Lower lobe of right lung (tissue), 2 donors: ENCODE data around the gene SPNS2. TPM values are rescaled to one million over a fixed set of nuclear protein-coding genes. Genes with fewer than 3 reads are reported as not detected.

Source experiments
- ATAC-seq, 2 donors: fragments of 200-7000 bp; cut with Tn5 transposase; one replicate each; pipeline ENCODE4 v1.9.1; 2020 to 2022; ENCODE audit warnings: mild to moderate bottlenecking in 2 of 2, moderate library complexity in 2 of 2
- DNase-seq: peaks from one replicate; pipeline ENCODE4 v3.0.0-alpha.2; 2020
- H3K27ac ChIP-seq: fragments of 200-600 bp; one replicate; pipeline ENCODE4 v1.8.0; 2022
- H3K27me3 ChIP-seq: fragments of 200-600 bp; one replicate; pipeline ENCODE4 v1.8.0; 2022; ENCODE audit warnings: low read depth
- H3K36me3 ChIP-seq: fragments of 200-600 bp; one replicate; pipeline ENCODE4 v1.8.0; 2022; ENCODE audit warnings: mild to moderate bottlenecking
- H3K4me1 ChIP-seq: fragments of 200-600 bp; one replicate; pipeline ENCODE4 v1.8.0; 2022
- H3K4me3 ChIP-seq: fragments of 200-600 bp; one replicate; pipeline ENCODE4 v1.8.0; 2022; ENCODE audit warnings: mild to moderate bottlenecking
- H3K9me3 ChIP-seq: fragments of 200-600 bp; one replicate; pipeline ENCODE4 v1.8.0; 2022
- CTCF ChIP-seq: fragments of 200-600 bp; IDR thresholded peaks from one replicate; pipeline ENCODE4 v1.8.0; 2022; ENCODE audit warnings: antibody characterized with exemption, mild to moderate bottlenecking
- intact Hi-C: fragments of 100-400 bp; cut with DNase I; formaldehyde crosslinking; loops from one replicate; pipeline ENCODE4 v1.11.0; 2022
- total RNA-seq: library from RNA; stranded (reverse); fragmentation: NEBNext Ultra II Directional; extraction: Animal tissue kit (Norgen Biotek cat#: 25700); gene quantifications from one replicate; pipeline ENCODE4 v1.2.1, GENCODE V29; 2021
- donor health status: DM: no; HTN: yes; CAD: no; lungs with severe emphysema.

The SPNS2 gene
- total RNA-seq, 1 donor from 2014 or later = 42.0 TPM

DNA sequence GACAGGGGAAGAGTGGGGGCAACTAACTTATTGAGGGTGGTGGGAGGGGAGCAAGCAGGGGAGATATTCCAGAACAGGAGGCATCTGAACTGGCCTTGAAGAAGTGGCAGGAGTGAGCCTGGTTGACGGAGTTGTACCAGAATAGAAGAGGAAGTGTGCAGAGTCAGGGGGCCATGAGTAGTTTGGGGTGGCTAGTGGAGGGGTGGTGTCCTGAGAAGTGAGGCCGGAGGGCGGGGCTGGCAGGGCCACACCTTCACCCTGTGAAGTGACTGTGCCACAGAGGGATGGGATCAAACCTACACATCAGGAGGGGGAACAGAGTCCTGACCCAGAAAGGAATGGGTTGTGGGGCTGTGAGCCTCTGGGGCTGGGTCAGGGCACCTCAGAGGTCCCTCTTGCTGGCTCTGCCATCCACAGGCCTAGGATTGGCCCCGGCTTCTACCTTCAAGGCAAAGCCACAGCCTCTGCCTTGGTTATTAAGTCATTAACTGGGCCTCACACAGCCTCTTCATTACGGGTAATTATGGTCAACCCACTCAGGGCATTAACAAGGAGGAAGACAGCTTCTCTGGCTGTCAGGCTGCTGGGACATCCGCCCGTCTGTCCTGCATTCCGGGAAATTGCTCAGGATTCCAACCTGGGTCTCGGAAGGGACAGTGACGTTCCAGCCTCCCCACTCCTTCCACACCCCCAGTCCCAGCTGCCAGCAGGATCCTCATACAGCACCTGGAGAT, 12.7 kb downstream of the SPNS2 start:
- H3K27me3 ChIP-seq = no peaks in the 10 kb centered on the region
- DNase-seq = no peak
- intact Hi-C loops = no loop called here
- no peak for TF ChIP-seq CTCF
- peaks cover 98% of the 10 kb centered on the region for H3K4me1 ChIP-seq
- ATAC-seq = no peak
- H3K36me3 ChIP-seq = no peaks in the 10 kb centered on the region
- peak overlapping the region; percentile 76 for H3K27ac ChIP-seq
- no peaks in the 10 kb centered on the region for H3K9me3 ChIP-seq
- H3K4me3 ChIP-seq = no peak overlapping the region

DNA sequence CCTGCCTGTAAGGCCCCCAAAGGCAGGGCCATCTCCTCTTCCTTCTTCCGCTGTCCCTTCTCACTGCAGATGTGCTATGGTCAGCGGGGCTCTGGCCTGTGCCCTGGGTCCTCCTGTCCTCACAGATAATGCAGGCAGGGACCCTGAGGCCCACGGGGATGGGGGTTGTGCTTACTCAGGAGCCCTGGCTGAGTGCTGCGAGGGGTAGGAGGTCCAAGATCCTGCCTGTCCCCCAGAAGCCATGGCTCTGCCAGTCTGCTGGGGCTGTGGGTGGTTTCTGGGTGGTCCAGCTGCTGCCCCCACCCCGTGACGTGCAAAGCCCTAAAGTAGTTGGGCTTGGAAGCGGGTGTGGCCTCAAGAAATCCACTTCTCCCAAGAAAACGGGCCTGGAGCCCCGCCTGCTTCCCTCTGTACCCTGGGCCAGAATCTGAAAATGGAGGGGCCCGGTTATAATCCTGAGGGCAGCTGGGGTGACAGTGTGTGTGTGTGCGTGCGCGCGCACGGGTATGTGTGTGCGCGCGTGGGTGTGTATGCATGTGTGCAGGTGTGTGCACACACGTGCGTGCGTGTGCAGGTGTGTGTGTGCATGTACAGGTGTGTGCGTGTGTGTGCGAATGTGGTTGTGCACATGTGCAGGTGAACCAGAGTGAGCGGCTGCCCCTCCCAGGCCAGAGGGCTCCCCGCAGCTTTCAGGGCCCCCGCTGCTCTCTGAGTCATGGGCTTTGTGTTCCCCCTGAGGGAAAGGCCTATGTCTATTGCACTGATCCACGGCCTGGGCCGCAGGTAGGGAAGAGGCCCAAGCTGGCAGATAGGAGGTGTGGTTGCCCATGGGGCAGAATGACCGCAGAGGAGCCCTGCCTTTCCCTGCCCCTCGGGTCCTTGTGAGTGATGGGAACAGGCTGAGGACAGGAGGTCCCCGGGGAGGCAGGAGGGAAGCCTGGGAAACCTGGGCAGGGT, 13.8 kb downstream of the SPNS2 start:
- Histone ChIP-seq H3K4me1 (peaks cover 90% of the 10 kb centered on the region), H3K27ac (no peak overlapping the region), H3K4me3 (no peak overlapping the region), H3K27me3 (no peaks in the 10 kb centered on the region), H3K9me3 (no peaks in the 10 kb centered on the region), H3K36me3 (no peaks in the 10 kb centered on the region)
- intact Hi-C loops = no loop called here
- no peak for TF ChIP-seq CTCF
- DNase-seq (no peak), ATAC-seq (no peak)

DNA sequence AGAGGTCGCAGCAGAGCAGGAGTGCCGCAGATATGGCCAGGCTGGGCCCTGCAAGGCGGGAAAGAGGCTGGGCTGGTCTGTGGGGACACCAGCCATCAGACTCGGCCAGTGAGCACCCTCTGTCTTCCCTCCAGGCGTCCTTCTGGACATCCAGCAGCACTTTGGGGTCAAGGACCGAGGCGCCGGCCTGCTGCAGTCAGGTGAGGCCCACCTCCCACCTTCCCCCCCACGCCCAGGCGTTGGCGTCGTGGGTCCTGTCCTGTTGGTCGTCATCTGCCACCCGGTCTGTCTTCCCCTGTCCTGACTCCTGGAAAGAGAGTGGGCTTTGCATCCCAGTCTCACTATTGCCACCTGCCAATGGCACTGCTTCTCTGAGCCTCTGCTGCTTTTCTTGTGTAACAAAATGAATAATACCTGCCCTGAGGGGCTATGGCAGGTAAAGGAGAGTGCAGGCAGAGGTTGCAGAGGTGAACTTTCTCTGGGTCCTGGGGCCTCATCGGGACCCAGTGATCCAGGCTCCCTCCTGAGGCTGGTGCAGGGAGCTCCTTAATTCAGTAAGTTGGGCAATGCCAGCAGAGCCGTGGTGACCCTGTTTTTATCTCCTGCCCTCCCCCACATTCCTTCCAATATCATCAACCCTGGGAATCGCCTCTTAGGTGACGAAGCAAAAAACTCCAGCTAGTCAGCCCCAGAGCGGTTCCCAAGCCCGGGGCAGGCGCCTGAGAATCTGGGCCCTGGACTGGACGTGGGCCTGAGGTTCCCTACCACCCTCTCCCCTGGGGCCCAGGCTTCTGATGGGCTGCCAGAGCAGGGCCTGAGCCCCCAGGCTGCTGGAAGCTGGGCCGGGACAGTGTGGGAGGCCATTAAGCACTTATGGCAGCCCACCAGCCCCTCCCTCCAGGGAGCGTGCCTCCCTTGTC, 14.7 kb downstream of the SPNS2 start:
- ATAC-seq (peak; percentile 3 to 11), DNase-seq (no peak)
- no peak for TF ChIP-seq CTCF
- Histone ChIP-seq H3K27me3 (no peaks in the 10 kb centered on the region), H3K27ac (peak overlapping the region; percentile 70), H3K4me3 (no peak overlapping the region), H3K4me1 (peaks cover 84% of the 10 kb centered on the region), H3K9me3 (no peaks in the 10 kb centered on the region), H3K36me3 (no peaks in the 10 kb centered on the region)
- intact Hi-C loops = no loop called here

DNA sequence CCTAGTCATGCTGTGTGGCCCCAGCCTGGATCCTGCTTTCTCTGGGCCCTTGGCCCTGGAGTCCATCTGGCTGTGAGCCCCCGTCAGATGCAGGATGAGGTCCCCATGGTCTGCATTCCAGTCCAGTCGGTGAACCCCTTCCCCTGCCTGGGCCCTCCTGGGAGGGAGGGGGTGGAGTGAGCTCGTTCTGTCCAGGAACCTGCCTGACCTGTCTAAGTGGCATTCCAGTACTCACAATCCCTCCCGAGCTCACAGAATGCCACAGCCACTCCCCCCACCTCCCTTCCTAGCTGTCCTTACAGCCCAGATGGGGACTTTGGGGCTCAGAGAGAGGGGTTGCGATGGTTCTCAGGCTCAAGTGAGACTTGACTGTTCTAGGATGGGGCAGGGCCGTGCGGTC, 15.5 kb downstream of the SPNS2 start:
- Histone ChIP-seq H3K9me3 (no peaks in the 10 kb centered on the region), H3K4me1 (peaks cover 84% of the 10 kb centered on the region), H3K36me3 (no peaks in the 10 kb centered on the region), H3K27me3 (no peaks in the 10 kb centered on the region), H3K27ac (peak overlapping the region; percentile 70), H3K4me3 (no peak overlapping the region)
- peak; percentile 75 for DNase-seq
- no peak for TF ChIP-seq CTCF
- ATAC-seq = peak; percentile 88 to 91
- intact Hi-C loops = no loop called here

- Histone ChIP-seq H3K4me1 (peaks cover 84% of the 10 kb centered on the region), H3K9me3 (no peaks in the 10 kb centered on the region), H3K36me3 (no peaks in the 10 kb centered on the region), H3K4me3 (no peak overlapping the region), H3K27ac (peak overlapping the region; percentile 70), H3K27me3 (no peaks in the 10 kb centered on the region)
- no peak for ATAC-seq
- TF ChIP-seq CTCF = no peak
- no peak for DNase-seq
- intact Hi-C loops = no loop called here
These were observed 16.1 kb downstream of the SPNS2 start for GRCh38 chr17:4514779-4515178.
